Lung (tissue), 12 donors: Measurements from ENCODE around the gene FCN1. TPM values are rescaled to one million over a fixed set of nuclear protein-coding genes. Genes with fewer than 3 reads are reported as not detected.

Source experiments
- ATAC-seq: fragments of 200-7000 bp; cut with Tn5 transposase; one replicate; pipeline ENCODE4 v1.9.1; 2020; ENCODE audit warnings: moderate number of reproducible peaks; ENCODE audit not compliant: insufficient read depth, low FRiP score
- DNase-seq, 3 donors: peaks; one replicate each; pipeline ENCODE4 v3.0.0-alpha.2; 2013 to 2017
- H3K27ac ChIP-seq, 2 donors: one replicate each; pipeline ENCODE4 v1.5.1; 2013; ENCODE audit warnings: mild to moderate bottlenecking in 2 of 2, moderate library complexity in 2 of 2, control low read depth in 1 of 2, inconsistent platforms in 1 of 2, low read depth in 1 of 2, low read length in 1 of 2
- H3K27me3 ChIP-seq, 3 donors: one replicate each; pipeline ENCODE4 v1.5.1; 2013; ENCODE audit warnings: low read length in 2 of 3; ENCODE audit not compliant: control insufficient read depth in 3 of 3, insufficient read depth in 3 of 3
- H3K36me3 ChIP-seq, 4 donors: one replicate each; pipeline ENCODE4 v1.5.1; 2013; ENCODE audit warnings: low read length in 4 of 4, mild to moderate bottlenecking in 1 of 4, moderate library complexity in 1 of 4; ENCODE audit not compliant: control insufficient read depth in 4 of 4, insufficient read depth in 4 of 4
- H3K4me1 ChIP-seq, 5 donors: one replicate each; pipeline ENCODE4 v1.5.1; 2013; ENCODE audit warnings: low read length in 5 of 5, mild to moderate bottlenecking in 2 of 5, moderate library complexity in 1 of 5; ENCODE audit not compliant: control insufficient read depth in 5 of 5, insufficient read depth in 5 of 5
- H3K4me3 ChIP-seq: one replicate; pipeline ENCODE4 v1.5.1; 2013; ENCODE audit warnings: mild to moderate bottlenecking, control low read depth, moderate library complexity
- H3K9ac ChIP-seq, 2 donors: one replicate each; pipeline ENCODE4 v1.5.1; 2013; ENCODE audit warnings: low read length in 2 of 2, control low read depth in 1 of 2; ENCODE audit not compliant: insufficient read depth in 1 of 2
- H3K9me3 ChIP-seq, 4 donors: one replicate each; pipeline ENCODE4 v1.5.1; 2013; ENCODE audit warnings: low read length in 3 of 4, mild to moderate bottlenecking in 1 of 4, moderate library complexity in 1 of 4; ENCODE audit not compliant: control insufficient read depth in 4 of 4, insufficient read depth in 3 of 4
- CTCF ChIP-seq: IDR thresholded peaks from 2 replicates; pipeline ENCODE4 v1.5.1; 2012; ENCODE audit warnings: mild to moderate bottlenecking; ENCODE audit errors: control extremely low read depth, extremely low read depth
- WGBS, 2 donors: extraction: QIAGEN DNeasy Blood & Tissue Kit; methylation state at CpG; one replicate each; pipeline ENCODE4 v1.1.7; 2013; 5-methylcytosine and 5-hydroxymethylcytosine counted together
- polyA plus RNA-seq, 2 donors: library from polyadenylated mRNA; stranded (reverse); fragments of 200-250 nt; gene quantifications; one replicate each; pipeline ENCODE4 v1.2.1, GENCODE V29; 2013
- total RNA-seq, 2 donors: library from RNA; depleted of rRNA in 1 of 2; stranded (reverse); fragments of >200 nt in 1 of 2; gene quantifications; one replicate each; pipeline ENCODE4 v1.2.1, GENCODE V29; 2014 to 2021
- donor health status: control.
- donor health status: control.
- donor health status: Bipolar disorder and iron deficiency.
- donor health status: healthy.
- donor health status: DM: yes; HTN: yes; CAD: no.

FCN1 gene
- total and polyA plus RNA-seq, 4 donors: 18.7 to 149 (median 48.2) TPM

DNA sequence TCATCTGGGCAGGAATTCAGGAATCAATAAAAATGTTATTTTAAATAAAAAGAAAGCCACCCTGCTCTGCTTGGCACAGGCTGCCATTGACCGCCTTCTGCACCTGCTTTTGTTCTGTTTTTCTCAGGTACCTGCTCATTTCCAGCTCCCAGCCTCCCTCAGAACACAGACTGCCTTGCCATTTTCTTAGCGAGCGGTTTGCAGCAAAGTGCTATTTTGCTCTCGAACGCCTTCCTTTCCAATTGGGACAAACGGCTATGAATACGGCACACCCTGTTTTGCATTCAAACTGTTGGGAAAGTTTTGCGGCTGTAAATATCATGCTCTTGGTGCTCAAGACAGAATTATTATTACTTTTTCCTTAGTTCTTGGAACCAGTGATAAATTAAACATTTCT lies 25.1 kb upstream of the FCN1 start:
- no peak overlapping the region for H3K9ac ChIP-seq
- no peak overlapping the region for H3K4me3 ChIP-seq
- H3K36me3 ChIP-seq: peaks cover 0 to 4% (median 0%) of the 10 kb centered on the region in 4 donors
- peaks cover 0 to 39% (median 8%) of the 10 kb centered on the region in 5 donors for H3K4me1 ChIP-seq
- H3K27ac ChIP-seq: no peak overlapping the region
- H3K27me3 ChIP-seq: peaks cover 0 to 9% (median 6%) of the 10 kb centered on the region in 3 donors
- DNase-seq (peak in 2 of 3 donors; percentile 34 to 62), ATAC-seq (no peak)
- no peaks in the 10 kb centered on the region for H3K9me3 ChIP-seq
- TF ChIP-seq CTCF: no peak
- WGBS, 2 donors: 62 to 71% methylated on average over 8 of the region's 8 CpGs

GRCh38 chr9:134942011-134942787 lies 24.5 kb upstream of the FCN1 start:
- ATAC-seq (no peak), DNase-seq (peak in 1 of 3 donors; percentile 30)
- Histone ChIP-seq H3K4me3 (no peak overlapping the region), H3K9ac (no peak overlapping the region), H3K27ac (no peak overlapping the region), H3K9me3 (no peaks in the 10 kb centered on the region), H3K27me3 (peaks cover 0 to 9% (median 6%) of the 10 kb centered on the region in 3 donors), H3K36me3 (peaks cover 0 to 4% (median 0%) of the 10 kb centered on the region in 4 donors), H3K4me1 (peaks cover 0 to 35% (median 8%) of the 10 kb centered on the region in 5 donors)
- TF ChIP-seq CTCF: no peak
- 60 to 70% methylated on average over 27 of the region's 27 CpGs for WGBS, 2 donors

GRCh38 chr9:134940236-134941208 lies 22.8 kb upstream of the FCN1 start:
- H3K27me3 ChIP-seq: peaks cover 0 to 10% (median 9%) of the 10 kb centered on the region in 3 donors
- 88 to 90% methylated on average over 26 to 27 of the region's 27 CpGs for WGBS, 2 donors
- TF ChIP-seq CTCF: no peak

More at GRCh38 chr9:134940236-134941208, 22.8 kb upstream of the FCN1 start:
- no peak overlapping the region for H3K27ac ChIP-seq
- H3K36me3 ChIP-seq: no peaks in the 10 kb centered on the region
- no peaks in the 10 kb centered on the region for H3K9me3 ChIP-seq
- no peak overlapping the region for H3K9ac ChIP-seq
- ATAC-seq (no peak), DNase-seq (no peak)
- peaks cover 0 to 40% (median 8%) of the 10 kb centered on the region in 5 donors for H3K4me1 ChIP-seq
- no peak overlapping the region for H3K4me3 ChIP-seq
